ENCODE measurements around the gene HAUS7.

DNA sequence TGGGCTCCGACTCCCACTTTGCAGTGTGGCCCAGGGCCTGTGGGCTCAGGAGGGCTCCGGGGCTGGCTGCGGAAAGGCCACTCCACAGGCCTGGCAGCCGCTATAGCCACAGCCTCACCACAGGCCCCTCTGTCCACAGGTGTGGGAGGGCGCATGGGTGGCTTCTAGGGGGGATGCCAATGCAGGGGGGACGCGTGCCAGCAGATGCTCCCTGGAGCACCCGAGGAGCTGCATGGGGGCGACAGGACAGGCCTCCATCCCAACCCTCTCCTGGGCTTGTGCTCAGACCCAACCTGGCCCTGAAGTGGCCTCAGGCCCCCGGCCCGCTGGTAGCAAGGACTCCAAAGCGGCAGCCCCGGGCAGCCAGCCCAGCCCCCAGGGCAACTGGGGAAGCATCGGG, 32.4 kb upstream of the HAUS7 start:
- TF ChIP-seq EZH2 (IDR thresholded peaks at IDR 0.05; ENCODE audit: insufficient read depth, poor library complexity, severe bottlenecking) (no peak), EZH2phosphoT487 (IDR thresholded peaks at IDR 0.05; ENCODE audit: insufficient read depth, low read depth) (no peak)
